Measurements from ENCODE around the gene TMEM120B.

DNA sequence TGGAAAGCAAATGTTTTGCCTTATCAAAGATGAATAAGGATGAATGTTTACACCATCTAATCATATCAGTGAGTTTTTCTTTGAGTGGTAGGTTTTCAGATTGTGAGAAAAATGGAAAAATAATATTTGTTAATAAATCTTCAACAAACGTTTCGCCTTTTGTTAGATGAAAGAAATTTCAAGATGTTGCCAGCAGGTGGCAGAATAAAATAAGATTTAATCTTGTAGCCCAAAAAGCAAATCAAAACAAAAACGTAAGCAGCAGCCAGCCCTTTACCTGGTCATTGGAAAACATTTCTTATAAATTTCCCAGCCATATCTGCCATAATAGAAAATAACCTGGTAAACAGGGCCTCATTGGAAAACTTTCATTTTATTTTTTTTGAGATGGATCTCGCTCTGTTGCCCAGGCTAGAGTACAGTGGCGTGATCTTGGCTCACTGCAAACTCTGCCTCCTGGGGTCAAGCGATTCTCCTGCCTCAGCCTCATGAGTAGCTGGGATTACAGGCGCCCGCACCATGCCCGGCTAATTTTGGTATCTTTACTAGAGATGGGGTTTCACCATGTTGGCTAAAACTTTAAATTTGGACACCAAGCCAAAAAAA, 15.4 kb upstream of the TMEM120B start:
- TF ChIP-seq, protein P1, sequence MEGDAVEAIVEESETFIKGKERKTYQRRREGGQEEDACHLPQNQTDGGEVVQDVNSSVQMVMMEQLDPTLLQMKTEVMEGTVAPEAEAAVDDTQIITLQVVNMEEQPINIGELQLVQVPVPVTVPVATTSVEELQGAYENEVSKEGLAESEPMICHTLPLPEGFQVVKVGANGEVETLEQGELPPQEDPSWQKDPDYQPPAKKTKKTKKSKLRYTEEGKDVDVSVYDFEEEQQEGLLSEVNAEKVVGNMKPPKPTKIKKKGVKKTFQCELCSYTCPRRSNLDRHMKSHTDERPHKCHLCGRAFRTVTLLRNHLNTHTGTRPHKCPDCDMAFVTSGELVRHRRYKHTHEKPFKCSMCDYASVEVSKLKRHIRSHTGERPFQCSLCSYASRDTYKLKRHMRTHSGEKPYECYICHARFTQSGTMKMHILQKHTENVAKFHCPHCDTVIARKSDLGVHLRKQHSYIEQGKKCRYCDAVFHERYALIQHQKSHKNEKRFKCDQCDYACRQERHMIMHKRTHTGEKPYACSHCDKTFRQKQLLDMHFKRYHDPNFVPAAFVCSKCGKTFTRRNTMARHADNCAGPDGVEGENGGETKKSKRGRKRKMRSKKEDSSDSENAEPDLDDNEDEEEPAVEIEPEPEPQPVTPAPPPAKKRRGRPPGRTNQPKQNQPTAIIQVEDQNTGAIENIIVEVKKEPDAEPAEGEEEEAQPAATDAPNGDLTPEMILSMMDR (conservative IDR thresholded peaks at IDR 0.05): peak; percentile 68
- TF ChIP-seq ZFX (IDR thresholded peaks at IDR 0.05): no peak
